GM19328 (cell line): ENCODE measurements around the gene ITPRIP.

Experiments
- ATAC-seq: cut with Tn5 transposase; IDR thresholded peaks from one replicate; pipeline ENCODE4 v1.9.1; 2021; ENCODE audit warnings: mild to moderate bottlenecking, moderate library complexity; ENCODE audit not compliant: unreplicated experiment

Gene ITPRIP

GRCh38 chr10:104309980-104310978 lies 28.0 kb downstream of the ITPRIP start:
- no peak for ATAC-seq

- ATAC-seq, result peak; percentile 68
Measured at GRCh38 chr10:104308439-104308903, 29.8 kb downstream of the ITPRIP start.

GRCh38 chr10:104307576-104308438 lies 30.5 kb downstream of the ITPRIP start:
- ATAC-seq, result no peak

- no peak for ATAC-seq
Measured at GRCh38 chr10:104306897-104307296, 31.4 kb downstream of the ITPRIP start.

DNA sequence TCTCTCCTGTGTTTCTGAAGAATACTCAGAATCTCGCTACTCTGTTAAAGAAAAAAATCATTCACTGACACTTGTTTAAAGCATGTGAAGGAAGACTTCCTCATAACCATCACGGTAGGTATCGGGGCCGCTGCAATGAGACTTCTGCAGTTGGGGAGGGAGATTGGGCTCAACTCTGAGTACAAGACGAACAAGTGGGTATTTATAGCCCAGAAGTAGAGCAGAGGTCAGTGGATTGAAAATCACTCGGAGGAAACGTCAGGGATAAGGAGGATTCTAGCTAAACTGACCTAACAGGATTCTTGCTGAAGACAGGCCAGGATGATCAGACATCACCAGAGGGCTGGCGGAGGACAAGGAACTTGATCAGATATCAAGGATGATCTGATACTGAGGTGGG lies 33.3 kb downstream of the ITPRIP start:
- no peak for ATAC-seq

DNA sequence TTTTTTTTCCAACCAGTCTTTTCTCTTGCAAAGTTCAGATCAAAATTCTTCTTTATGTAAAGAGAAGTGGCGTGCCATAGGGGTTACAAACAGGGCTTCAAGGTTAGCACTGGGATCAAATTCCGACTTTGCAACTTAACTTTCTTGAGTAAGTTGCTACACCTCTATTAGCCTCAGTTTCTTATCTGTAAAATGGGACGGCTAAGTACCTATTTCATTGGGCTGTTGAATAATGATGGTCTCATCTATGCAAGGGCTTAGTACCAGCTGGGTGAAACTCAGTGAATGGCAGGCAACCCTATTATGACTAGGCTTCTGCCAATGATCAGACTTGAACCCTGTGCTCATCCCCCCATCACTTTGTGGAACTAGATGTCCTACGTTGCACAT lies 33.9 kb downstream of the ITPRIP start:
- no peak for ATAC-seq

- no peak for ATAC-seq
Measured at GRCh38 chr10:104303594-104304355, 34.5 kb downstream of the ITPRIP start.

GRCh38 chr10:104301907-104302690 lies 36.2 kb downstream of the ITPRIP start:
- no peak for ATAC-seq

GRCh38 chr10:104300736-104301292 lies 37.5 kb downstream of the ITPRIP start:
- ATAC-seq, result no peak

DNA sequence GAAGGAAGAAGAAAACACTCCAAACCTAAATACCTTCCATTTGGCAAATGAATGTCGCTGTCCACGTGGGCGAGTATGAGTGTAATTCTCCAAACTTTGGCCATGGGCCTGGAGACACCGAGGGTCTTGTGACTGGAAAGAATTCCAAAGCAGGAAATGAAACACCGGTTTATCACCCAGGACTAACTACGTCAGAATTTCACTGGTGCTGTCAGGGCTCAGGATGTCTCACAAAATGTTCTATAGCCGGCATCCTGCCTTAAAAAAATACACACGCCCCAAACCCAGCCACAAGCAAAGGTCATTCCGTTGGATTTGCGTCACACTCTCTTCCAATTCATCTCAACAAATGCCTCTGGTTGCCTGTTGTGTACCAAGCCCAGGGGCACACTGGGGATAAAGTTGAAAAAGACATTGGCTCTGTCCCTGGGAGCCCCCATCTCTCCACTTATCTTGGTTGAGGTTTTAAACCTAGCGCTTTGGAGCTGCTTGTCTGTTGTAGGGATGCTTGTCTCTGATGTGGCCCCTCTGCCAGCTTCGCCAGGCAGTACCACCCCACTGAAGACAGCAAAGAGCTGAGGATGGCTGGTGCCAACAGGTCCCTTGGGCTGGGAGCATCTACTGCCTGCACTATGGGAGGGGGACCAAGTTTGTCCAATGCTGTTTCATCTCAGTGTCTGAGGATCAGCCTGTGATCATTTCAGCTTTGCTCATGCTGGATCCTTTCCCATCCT lies 38.1 kb downstream of the ITPRIP start:
- ATAC-seq, result no peak

GRCh38 chr10:104299031-104299904 lies 39.0 kb downstream of the ITPRIP start:
- no peak for ATAC-seq

DNA sequence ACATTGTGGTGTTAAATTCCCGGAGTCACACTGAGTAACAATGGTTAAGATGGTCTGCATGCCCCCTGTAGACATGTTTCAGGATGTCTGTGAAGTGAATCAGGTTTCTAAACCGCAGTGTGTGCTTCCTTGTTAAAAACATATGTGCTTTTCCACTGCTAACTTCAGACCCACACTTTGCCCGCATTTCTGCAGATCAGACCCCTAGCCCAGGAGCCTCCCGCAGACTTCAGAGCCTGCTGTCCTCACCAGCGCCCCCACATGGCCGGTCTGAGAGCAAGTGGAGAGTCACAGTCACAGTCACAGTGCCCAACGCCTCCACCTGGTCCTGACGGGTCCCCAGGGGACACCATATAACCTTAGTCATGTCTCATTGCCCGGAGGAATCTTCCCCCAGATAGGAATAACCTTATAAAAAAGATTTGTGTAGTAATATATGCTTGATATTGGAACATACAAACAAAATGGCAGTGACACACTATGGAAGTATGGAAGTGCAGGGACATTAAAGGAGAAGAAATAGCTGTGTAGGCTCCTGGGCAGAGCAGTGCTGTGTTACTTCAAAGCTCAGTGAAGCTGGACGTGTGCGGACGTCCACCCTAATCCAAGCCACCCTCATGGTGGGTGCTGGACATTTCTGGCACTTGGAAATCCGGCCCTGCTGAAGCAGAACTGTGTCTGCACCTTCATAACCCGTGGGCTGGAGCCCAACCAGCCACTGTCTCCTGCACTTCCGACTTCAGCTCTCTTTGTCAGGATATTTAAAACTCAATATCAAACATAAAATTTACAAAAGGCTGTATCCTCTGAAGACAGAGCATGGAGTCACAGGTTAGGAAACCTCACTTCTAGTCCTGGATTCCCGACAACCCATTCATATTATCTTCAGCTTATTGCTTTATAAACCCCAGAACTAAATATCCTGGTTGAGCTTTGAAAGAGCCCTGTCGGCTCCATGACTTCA lies 40.3 kb downstream of the ITPRIP start:
- ATAC-seq, result no peak

- ATAC-seq, result no peak
Measured at GRCh38 chr10:104296687-104297436, 41.4 kb downstream of the ITPRIP start.

DNA sequence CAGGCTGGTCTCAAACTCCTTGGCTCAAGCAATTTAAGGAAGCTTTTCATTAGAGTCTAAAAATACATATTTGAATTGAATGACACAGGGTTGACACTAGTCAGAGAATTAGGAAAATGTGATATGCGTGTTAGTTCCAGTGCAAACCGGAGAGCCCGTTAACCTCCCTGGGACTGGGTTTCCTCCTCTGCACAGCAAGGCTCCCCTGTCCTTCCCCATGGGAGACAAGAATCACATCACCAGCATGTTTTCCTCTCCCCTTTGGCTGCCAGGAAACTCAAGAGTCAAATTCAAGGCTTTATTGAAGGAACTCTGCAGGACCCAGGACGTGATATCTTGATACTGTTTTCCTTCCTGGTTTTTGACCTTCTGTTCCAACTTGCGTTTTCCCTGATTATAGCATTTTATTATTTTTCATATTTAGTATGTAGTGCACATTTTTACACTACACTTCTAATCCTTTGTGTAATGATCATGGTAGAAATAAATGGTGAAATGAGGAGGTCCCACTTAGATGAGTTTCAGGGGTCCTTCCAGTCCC lies 44.4 kb downstream of the ITPRIP start:
- ATAC-seq, result no peak

- no peak for ATAC-seq
Measured at GRCh38 chr10:104293011-104293410, 45.3 kb downstream of the ITPRIP start.

DNA sequence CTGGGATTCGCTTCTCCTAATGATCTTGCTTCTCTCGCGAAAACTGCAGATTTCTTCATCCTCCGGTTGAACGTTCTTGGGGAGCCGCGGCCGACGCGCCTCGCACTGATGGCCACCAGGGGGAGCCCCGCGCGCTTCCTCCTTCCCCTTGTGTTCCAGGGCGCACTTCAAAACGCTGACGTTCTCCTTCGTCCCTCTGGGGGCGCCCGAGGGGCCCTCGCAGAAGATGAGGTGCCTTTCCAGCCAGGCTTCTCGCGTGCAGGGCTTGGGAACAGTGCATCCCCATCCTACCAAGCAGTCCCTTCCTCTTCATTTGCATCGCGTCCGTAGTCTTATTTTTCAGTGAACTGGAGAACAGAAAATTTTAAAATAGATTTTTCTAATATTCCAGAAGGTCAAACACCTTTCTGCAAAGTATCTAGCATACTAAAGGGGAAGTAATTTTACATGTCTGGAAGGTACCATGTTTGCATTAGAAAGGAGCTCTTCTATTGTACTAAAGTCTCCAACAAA lies 46.8 kb downstream of the ITPRIP start:
- peak; percentile 98 for ATAC-seq
